Endothelial cell of umbilical vein (primary cell): Measurements from ENCODE around the gene LILRA1. TPM values are rescaled to one million over a fixed set of nuclear protein-coding genes. Genes with fewer than 3 reads are reported as not detected.

ENCODE experiments used
- BruUV-seq: library from RNA; stranded (reverse); fragments of 400-500 nt; replicated peaks from 2 replicates; lab custom pipeline; 2021; lab: Mats Ljungman, UMichigan
- CTCF ChIA-PET: fragments of 300-600, 350-600 bp; sonication (Branson Sonifier 250); formaldehyde crosslinking; loops from one replicate; lab custom pipeline; 2021; ENCODE audit warnings: antibody characterized with exemption, inconsistent platforms; lab: Charles Lee
- POLR2A ChIA-PET: fragments of 300-600, 350-600 bp; sonication (Branson Sonifier 250); formaldehyde crosslinking; loops from one replicate; lab custom pipeline; 2021; ENCODE audit warnings: antibody characterized with exemption, inconsistent platforms; lab: Charles Lee
- DNase-seq: peaks from one replicate; pipeline ENCODE4 v3.0.0-alpha.2; 2011; ENCODE audit warnings: low read depth, low spot score
- FAIRE-seq: peaks from 2 replicates; lab custom pipeline; 2011; peaks lifted over from hg19 to GRCh38; lab: Jason Lieb, UNC
- H2AFZ ChIP-seq: 2 replicates; pipeline ENCODE4 v1.6.0; 2012; ENCODE audit warnings: low read depth, low read length, control low read depth, inconsistent platforms
- H3K27ac ChIP-seq: 2 replicates; pipeline ENCODE4 v1.5.1; 2011; ENCODE audit warnings: low read depth, mild to moderate bottlenecking, control low read depth, low read length, moderate library complexity; ENCODE audit not compliant: insufficient read depth
- H3K27me3 ChIP-seq, 2 experiments: 2 replicates each; pipeline versions ENCODE4 v1.6.0 to v1.6.1; 2011; ENCODE audit warnings: low read length in 2 of 2, mixed read lengths in 1 of 2; ENCODE audit not compliant: control insufficient read depth in 2 of 2, insufficient read depth in 2 of 2
- H3K36me3 ChIP-seq, 2 experiments: 2 replicates in 1 of 2; 3 replicates in 1 of 2; pipeline ENCODE4 v1.5.1; 2011; ENCODE audit warnings: low read length in 2 of 2, mild to moderate bottlenecking in 1 of 2, moderate library complexity in 1 of 2; ENCODE audit not compliant: control insufficient read depth in 2 of 2, insufficient read depth in 2 of 2; ENCODE audit errors: extremely low read depth in 1 of 2
- H3K4me1 ChIP-seq: 3 replicates; pipeline ENCODE4 v1.5.1; 2011; ENCODE audit warnings: mild to moderate bottlenecking, low read length; ENCODE audit not compliant: control insufficient read depth, insufficient read depth; ENCODE audit errors: extremely low read depth
- H3K4me2 ChIP-seq: 2 replicates; pipeline ENCODE4 v1.6.1; 2011; ENCODE audit warnings: low read length, control low read depth, mixed read lengths; ENCODE audit not compliant: insufficient read depth
- H3K4me3 ChIP-seq, 3 experiments: fragments of 200-600 bp in 1 of 3; sonication (generic), shearing (Covaris generic) in 1 of 3; replicated peaks in 1 of 3; 2 replicates each; pipeline ENCODE4 v1.5.1; 2011 to 2016; ENCODE audit warnings: control low read depth in 3 of 3, low read length in 3 of 3, mild to moderate bottlenecking in 2 of 3, inconsistent platforms in 1 of 3, low read depth in 1 of 3, moderate library complexity in 1 of 3; ENCODE audit not compliant: insufficient read depth in 1 of 3
- H3K79me2 ChIP-seq: 2 replicates; pipeline ENCODE4 v1.6.0; 2012; ENCODE audit warnings: low read length, inconsistent platforms; ENCODE audit not compliant: control insufficient read depth, insufficient read depth
- H3K9ac ChIP-seq: replicated peaks from 2 replicates; pipeline ENCODE3; 2011; ENCODE audit warnings: low read length, control low read depth; ENCODE audit not compliant: insufficient read depth; ENCODE audit errors: extremely low read depth
- H3K9me1 ChIP-seq: replicated peaks from 3 replicates; pipeline ENCODE4 v1.6.0; 2011; ENCODE audit warnings: mild to moderate bottlenecking, low read length; ENCODE audit not compliant: control insufficient read depth, insufficient read depth; ENCODE audit errors: extremely low read depth
- H3K9me3 ChIP-seq: replicated peaks from 2 replicates; pipeline ENCODE4 v1.5.1; 2012; ENCODE audit warnings: low read length, inconsistent platforms; ENCODE audit not compliant: control insufficient read depth, insufficient read depth
- H4K20me1 ChIP-seq: replicated peaks from 2 replicates; pipeline ENCODE3; 2011; ENCODE audit warnings: mild to moderate bottlenecking, low read length; ENCODE audit not compliant: control insufficient read depth, insufficient read depth; ENCODE audit errors: extremely low read depth
- CTCF ChIP-seq, 2 donors: IDR thresholded peaks; 1 replicate in 1 of 2; 2 replicates in 1 of 2; pipeline ENCODE4 v1.5.1; 2011; ENCODE audit warnings: low read length in 2 of 2, mild to moderate bottlenecking in 2 of 2, moderate library complexity in 2 of 2, control low read depth in 1 of 2, inconsistent platforms in 1 of 2, low read depth in 1 of 2; ENCODE audit not compliant: insufficient read depth in 1 of 2; ENCODE audit errors: extremely low read depth in 1 of 2
- EZH2 ChIP-seq: IDR thresholded peaks from 2 replicates; pipeline ENCODE4 v1.6.1; 2012; ENCODE audit warnings: borderline replicate concordance, low read depth, mild to moderate bottlenecking, moderate library complexity, low read length, inconsistent platforms; ENCODE audit not compliant: severe bottlenecking
- FOS ChIP-seq: IDR thresholded peaks from 2 replicates; pipeline ENCODE4 v1.6.1; 2011; ENCODE audit warnings: mild to moderate bottlenecking, low read length, moderate library complexity, borderline replicate concordance; ENCODE audit not compliant: insufficient read depth
- GATA2 ChIP-seq: IDR thresholded peaks from 2 replicates; pipeline ENCODE4 v1.7.0; 2011; ENCODE audit warnings: low read depth, mild to moderate bottlenecking, moderate library complexity, mixed read lengths, low read length; ENCODE audit not compliant: insufficient read length, insufficient read depth
- JUN ChIP-seq: IDR thresholded peaks from 2 replicates; pipeline ENCODE4 v1.6.1; 2011; ENCODE audit warnings: borderline replicate concordance, low read depth; ENCODE audit not compliant: insufficient read length, insufficient read depth
- MAX ChIP-seq: IDR thresholded peaks from 2 replicates; pipeline ENCODE4 v1.6.1; 2011; ENCODE audit not compliant: insufficient read depth, insufficient read length
- MYC ChIP-seq: IDR thresholded peaks from one replicate; pipeline ENCODE4 v1.6.1; 2011; ENCODE audit warnings: mild to moderate bottlenecking, low read depth, low read length
- POLR2A ChIP-seq: IDR thresholded peaks from 2 replicates; pipeline ENCODE4 v1.6.1; 2012; ENCODE audit warnings: low read depth, mild to moderate bottlenecking, control low read depth, low read length
- POLR2AphosphoS5 ChIP-seq: IDR thresholded peaks from 2 replicates; pipeline ENCODE4 v1.6.1; 2012; ENCODE audit warnings: low read depth, mild to moderate bottlenecking, control low read depth, low read length, moderate library complexity; ENCODE audit not compliant: insufficient read depth
- dilution Hi-C: fragments of 300-500 bp; cut with MboI; formaldehyde crosslinking; loops from one replicate; pipeline ENCODE4 v1.15.0; 2019; ENCODE audit warnings: low sequenced_read_pairs; ENCODE audit not compliant: extremely low pct_ligation_motif_present
- intact Hi-C: fragments of 100-400 bp; cut with micrococcal nuclease; formaldehyde crosslinking; loops from one replicate; pipeline ENCODE4 v1.10.0; 2022
- polyA plus RNA-seq, 4 experiments: library from polyadenylated mRNA; depleted of rRNA in 3 of 4; stranded (reverse) in 3 of 4; unstranded in 1 of 4; fragments of >200 nt; gene quantifications; 2 replicates each; pipeline versions ENCODE4 v1.2.1 to v1.2.3, GENCODE V29; 2011 to 2012; ENCODE audit warnings: missing spikeins in 1 of 4
- total RNA-seq: library from RNA; stranded (reverse); gene quantifications from 2 replicates; pipeline ENCODE4 v1.2.3, GENCODE V29; 2021

Gene LILRA1
- total and polyA plus RNA-seq, 2 donors (not counting 3 experiments of a cell fraction or from before 2014, with no cell fraction given), result not detected

GRCh38 chr19:54572696-54573311 lies 20.6 kb upstream of the LILRA1 start:
- Histone ChIP-seq H3K4me1 (no peaks in the 10 kb centered on the region), H2AFZ (no peak overlapping the region), H3K9me1 (no peaks in the 10 kb centered on the region), H3K9ac (no peak overlapping the region), H3K4me3 (no peak overlapping the region), H3K79me2 (no peaks in the 10 kb centered on the region), H3K4me2 (no peak overlapping the region), H3K9me3 (no peaks in the 10 kb centered on the region), H3K36me3 (no peaks in the 10 kb centered on the region), H4K20me1 (no peaks in the 10 kb centered on the region), H3K27ac (no peak overlapping the region), H3K27me3 (no peaks in the 10 kb centered on the region)
- FAIRE-seq (no peak), DNase-seq (no peak)
- dilution Hi-C loops, result no loop called here
- no peak for TF ChIP-seq MAX
- TF ChIP-seq GATA2, result no peak
- no peak for TF ChIP-seq JUN
- TF ChIP-seq MYC, result no peak
- TF ChIP-seq CTCF (IDR thresholded peaks at IDR 0.05; ENCODE audit: extremely low read depth in 1 of 2, insufficient read depth in 1 of 2, low read depth in 1 of 2, low read length in 2 of 2), result no peak
- no peak for TF ChIP-seq FOS
- no peak for TF ChIP-seq POLR2AphosphoS5
- no peak for TF ChIP-seq EZH2
- no peak for TF ChIP-seq POLR2A
- ChIA-PET POLR2A (no interaction called here), CTCF (no interaction called here)
- intact Hi-C loops, result no loop called here
- BruUV-seq, result no TSS peak
